Caco-2 (cell line): ENCODE results near the gene MYT1. TPM values are rescaled to one million over a fixed set of nuclear protein-coding genes. Genes with fewer than 3 reads are reported as not detected.

Experiments
- BruUV-seq: library from RNA; stranded (reverse); fragments of 400-500 nt; replicated peaks from 2 replicates; lab custom pipeline; 2021; lab: Mats Ljungman, UMichigan
- CTCF ChIA-PET: fragments of 300-600 bp; sonication (Branson Sonifier 250); formaldehyde crosslinking; loops from one replicate; lab custom pipeline; 2022; ENCODE audit warnings: antibody characterized with exemption; lab: Charles Lee
- POLR2A ChIA-PET: fragments of 300-600 bp; sonication (Branson Sonifier 250); formaldehyde crosslinking; loops from one replicate; lab custom pipeline; 2022; ENCODE audit warnings: antibody characterized with exemption; lab: Charles Lee
- DNase-seq, 2 experiments: peaks; one replicate each; pipeline versions ENCODE4 v3.0.0 to v3.0.0-alpha.2; 2020 to 2022
- H3K27me3 ChIP-seq: replicated peaks from 2 replicates; pipeline ENCODE4 v1.6.0; 2011; ENCODE audit warnings: low read length; ENCODE audit not compliant: control insufficient read depth, insufficient read depth
- H3K36me3 ChIP-seq: 2 replicates; pipeline ENCODE4 v1.5.1; 2011; ENCODE audit warnings: low read length; ENCODE audit not compliant: control insufficient read depth, insufficient read depth
- H3K4me1 ChIP-seq: fragments of 250-450 bp; sonication (Bioruptor Pico); 2 replicates; pipeline ENCODE4 v1.5.1; 2020; ENCODE audit warnings: mild to moderate bottlenecking
- H3K4me3 ChIP-seq: 2 replicates; pipeline ENCODE4 v1.5.1; 2011; ENCODE audit warnings: low read depth, mild to moderate bottlenecking, control low read depth, low read length
- H3K9me3 ChIP-seq: fragments of 250-450 bp; sonication (Bioruptor Pico); 2 replicates; pipeline ENCODE4 v1.5.1; 2020; ENCODE audit warnings: mild to moderate bottlenecking, moderate library complexity
- H3K27ac Mint-ChIP-seq: one replicate; pipeline ENCODE4 v1.8.0; 2022; ENCODE audit warnings: mixed read lengths; ENCODE audit not compliant: unreplicated experiment
- H3K27me3 Mint-ChIP-seq: one replicate; pipeline ENCODE4 v1.8.0; 2022; ENCODE audit warnings: mixed read lengths; ENCODE audit not compliant: insufficient read depth, unreplicated experiment
- H3K36me3 Mint-ChIP-seq: one replicate; pipeline ENCODE4 v1.8.0; 2022; ENCODE audit warnings: mild to moderate bottlenecking, mixed read lengths; ENCODE audit not compliant: insufficient read depth, unreplicated experiment
- H3K4me1 Mint-ChIP-seq: one replicate; pipeline ENCODE4 v1.8.0; 2022; ENCODE audit warnings: low read depth, mixed read lengths; ENCODE audit not compliant: unreplicated experiment
- H3K4me3 Mint-ChIP-seq: one replicate; pipeline ENCODE4 v1.8.0; 2022; ENCODE audit warnings: mild to moderate bottlenecking, moderate library complexity, mixed read lengths; ENCODE audit not compliant: unreplicated experiment
- H3K9me3 Mint-ChIP-seq: one replicate; pipeline ENCODE4 v1.8.0; 2022; ENCODE audit warnings: mixed read lengths; ENCODE audit not compliant: unreplicated experiment
- CTCF ChIP-seq, 2 experiments: fragments of 200-600 bp in 1 of 2; IDR thresholded peaks; 1 replicate in 1 of 2; 2 replicates in 1 of 2; pipeline versions ENCODE4 v1.5.1 to v1.8.0; 2011 to 2022; ENCODE audit warnings: antibody characterized with exemption in 1 of 2, control low read depth in 1 of 2, inconsistent platforms in 1 of 2, low read depth in 1 of 2, low read length in 1 of 2, mild to moderate bottlenecking in 1 of 2, moderate library complexity in 1 of 2; ENCODE audit not compliant: insufficient read depth in 1 of 2, severe bottlenecking in 1 of 2, unreplicated experiment in 1 of 2
- intact Hi-C: fragments of 100-400 bp; cut with micrococcal nuclease; formaldehyde crosslinking; loops from one replicate; pipeline ENCODE4 v1.10.0; 2022; ENCODE audit not compliant: unreplicated experiment
- total RNA-seq: library from RNA; stranded (reverse); gene quantifications from 2 replicates; pipeline ENCODE4 v1.2.3, GENCODE V29; 2022

The MYT1 gene
- total RNA-seq, 1 experiment from 2014 or later, result 0.25 TPM

GRCh38 chr20:64167676-64168075 lies 3.4 kb downstream of the MYT1 start:
- CTCF ChIA-PET, result no interaction called here
- Mint-ChIP-seq H3K27ac (no peak overlapping the region), H3K4me3 (no peak overlapping the region), H3K9me3 (no peaks in the 10 kb centered on the region), H3K27me3 (peaks cover 42% of the 10 kb centered on the region), H3K4me1 (no peaks in the 10 kb centered on the region), H3K36me3 (no peaks in the 10 kb centered on the region)
- Histone ChIP-seq H3K4me1 (no peaks in the 10 kb centered on the region), H3K9me3 (no peaks in the 10 kb centered on the region), H3K36me3 (no peaks in the 10 kb centered on the region), H3K4me3 (no peak overlapping the region), H3K27me3 (peaks cover 12% of the 10 kb centered on the region)
- POLR2A ChIA-PET, result no interaction called here
- intact Hi-C loops, result no loop called here
- no peak for TF ChIP-seq CTCF (IDR thresholded peaks at IDR 0.05; ENCODE audit: insufficient read depth in 1 of 2, low read depth in 1 of 2, low read length in 1 of 2, severe bottlenecking in 1 of 2, unreplicated experiment in 1 of 2)
- DNase-seq, result no peak
- BruUV-seq, result no TSS peak

- Mint-ChIP-seq H3K4me3 (no peak overlapping the region), H3K9me3 (no peaks in the 10 kb centered on the region), H3K27ac (no peak overlapping the region), H3K4me1 (no peaks in the 10 kb centered on the region), H3K36me3 (no peaks in the 10 kb centered on the region), H3K27me3 (peaks cover 44% of the 10 kb centered on the region)
- ChIA-PET CTCF (no interaction called here), POLR2A (no interaction called here)
- H3K27me3 ChIP-seq, result peaks cover 14% of the 10 kb centered on the region
- no peaks in the 10 kb centered on the region for H3K36me3 ChIP-seq
- no peaks in the 10 kb centered on the region for H3K9me3 ChIP-seq
- no peaks in the 10 kb centered on the region for H3K4me1 ChIP-seq
- no peak for TF ChIP-seq CTCF (IDR thresholded peaks at IDR 0.05; ENCODE audit: insufficient read depth in 1 of 2, low read depth in 1 of 2, low read length in 1 of 2, severe bottlenecking in 1 of 2, unreplicated experiment in 1 of 2)
- intact Hi-C loops, result no loop called here
- no TSS peak for BruUV-seq
- DNase-seq, result no peak
- no peak overlapping the region for H3K4me3 ChIP-seq
These were observed 4.3 kb downstream of the MYT1 start for GRCh38 chr20:64168381-64169090.

GRCh38 chr20:64169091-64169560 lies 4.9 kb downstream of the MYT1 start:
- Histone ChIP-seq H3K4me3 (no peak overlapping the region), H3K9me3 (no peaks in the 10 kb centered on the region), H3K36me3 (no peaks in the 10 kb centered on the region), H3K4me1 (no peaks in the 10 kb centered on the region), H3K27me3 (peaks cover 13% of the 10 kb centered on the region)
- H3K27me3 Mint-ChIP-seq, result peaks cover 38% of the 10 kb centered on the region
- H3K36me3 Mint-ChIP-seq, result no peaks in the 10 kb centered on the region
- no peaks in the 10 kb centered on the region for H3K4me1 Mint-ChIP-seq
- TF ChIP-seq CTCF (IDR thresholded peaks at IDR 0.05; ENCODE audit: insufficient read depth in 1 of 2, low read depth in 1 of 2, low read length in 1 of 2, severe bottlenecking in 1 of 2, unreplicated experiment in 1 of 2), result no peak
- no peaks in the 10 kb centered on the region for H3K9me3 Mint-ChIP-seq
- intact Hi-C loops, result no loop called here
- ChIA-PET POLR2A (no interaction called here), CTCF (no interaction called here)
- H3K4me3 Mint-ChIP-seq, result no peak overlapping the region
- no TSS peak for BruUV-seq
- H3K27ac Mint-ChIP-seq, result no peak overlapping the region
- no peak for DNase-seq
